H9 (cell line): ENCODE data around the gene GLS. TPM values are rescaled to one million over a fixed set of nuclear protein-coding genes. Genes with fewer than 3 reads are reported as not detected.

Experiments
- DNase-seq: peaks from one replicate; pipeline ENCODE4 v3.0.0-alpha.2; 2017
- H2AFZ ChIP-seq: one replicate; pipeline ENCODE4 v1.6.1; 2013; ENCODE audit warnings: mild to moderate bottlenecking, low read length, control low read depth, moderate library complexity
- H2AK5ac ChIP-seq: 2 replicates; pipeline ENCODE4 v1.6.1; 2013; ENCODE audit warnings: low read length, control low read depth, mixed read lengths; ENCODE audit not compliant: insufficient read length
- H2BK120ac ChIP-seq: one replicate; pipeline ENCODE4 v1.6.1; 2013; ENCODE audit warnings: low read depth, mild to moderate bottlenecking, low read length, control low read depth, inconsistent platforms; ENCODE audit not compliant: poor library complexity, severe bottlenecking
- H2BK12ac ChIP-seq: 2 replicates; pipeline ENCODE4 v1.6.1; 2013; ENCODE audit warnings: low read length, control low read depth, mixed read lengths, low read depth; ENCODE audit not compliant: insufficient read length
- H2BK15ac ChIP-seq: 2 replicates; pipeline ENCODE4 v1.6.1; 2013; ENCODE audit warnings: low read depth, low read length, control low read depth
- H2BK20ac ChIP-seq: one replicate; pipeline ENCODE4 v1.6.1; 2013; ENCODE audit warnings: low read depth, mild to moderate bottlenecking, low read length, control low read depth, inconsistent platforms; ENCODE audit not compliant: poor library complexity, severe bottlenecking
- H2BK5ac ChIP-seq: 2 replicates; pipeline ENCODE4 v1.6.1; 2013; ENCODE audit warnings: low read length, control low read depth, mixed read lengths; ENCODE audit not compliant: insufficient read length
- H3K14ac ChIP-seq: 2 replicates; pipeline ENCODE4 v1.6.1; 2013; ENCODE audit warnings: low read length, control low read depth; ENCODE audit not compliant: insufficient read depth
- H3K18ac ChIP-seq: 2 replicates; pipeline ENCODE4 v1.6.1; 2013; ENCODE audit warnings: low read depth, mild to moderate bottlenecking, mixed read lengths, low read length, control low read depth; ENCODE audit not compliant: insufficient read length
- H3K23ac ChIP-seq: 2 replicates; pipeline ENCODE4 v1.6.1; 2013; ENCODE audit warnings: low read length, control low read depth, mixed read lengths, low read depth; ENCODE audit not compliant: insufficient read length
- H3K23me2 ChIP-seq: 2 replicates; pipeline ENCODE4 v1.6.1; 2013; ENCODE audit warnings: low read depth, mild to moderate bottlenecking, mixed read lengths, low read length, control low read depth; ENCODE audit not compliant: insufficient read length, poor library complexity, severe bottlenecking
- H3K27ac ChIP-seq: 2 replicates; pipeline ENCODE4 v1.5.1; 2013; ENCODE audit warnings: low read length, control low read depth, mixed read lengths, low read depth; ENCODE audit not compliant: insufficient read length
- H3K27me3 ChIP-seq: 2 replicates; pipeline ENCODE4 v1.6.1; 2013; ENCODE audit warnings: low read length, control low read depth, inconsistent platforms; ENCODE audit not compliant: insufficient read depth
- H3K4ac ChIP-seq: 2 replicates; pipeline ENCODE4 v1.6.1; 2013; ENCODE audit warnings: low read depth, mild to moderate bottlenecking, control low read depth, inconsistent platforms, low read length, moderate library complexity
- H3K4me1 ChIP-seq: 2 replicates; pipeline ENCODE4 v1.6.1; 2013; ENCODE audit warnings: low read length, control low read depth, inconsistent platforms; ENCODE audit not compliant: insufficient read depth
- H3K4me2 ChIP-seq: 2 replicates; pipeline ENCODE4 v1.6.1; 2013; ENCODE audit warnings: low read length, control low read depth, mixed read lengths; ENCODE audit not compliant: insufficient read length, insufficient read depth
- H3K56ac ChIP-seq: 2 replicates; pipeline ENCODE4 v1.6.1; 2013; ENCODE audit warnings: low read depth, mild to moderate bottlenecking, mixed read lengths, low read length, control low read depth; ENCODE audit not compliant: insufficient read length
- H3K79me1 ChIP-seq: 2 replicates; pipeline ENCODE4 v1.6.1; 2013; ENCODE audit warnings: low read depth, mild to moderate bottlenecking, moderate library complexity, low read length, control low read depth, inconsistent platforms; ENCODE audit not compliant: insufficient read depth, poor library complexity, severe bottlenecking
- H3K79me2 ChIP-seq: 2 replicates; pipeline ENCODE4 v1.6.1; 2013; ENCODE audit warnings: low read length, control low read depth, inconsistent platforms; ENCODE audit not compliant: insufficient read depth
- H3K9ac ChIP-seq: 2 replicates; pipeline ENCODE4 v1.6.1; 2013; ENCODE audit warnings: low read length, control low read depth, mixed read lengths; ENCODE audit not compliant: insufficient read length; ENCODE audit errors: extremely low read depth
- H3K9me3 ChIP-seq: one replicate; pipeline ENCODE4 v1.6.1; 2013; ENCODE audit warnings: low read depth, low read length, inconsistent platforms; ENCODE audit not compliant: control insufficient read depth
- H3T11ph ChIP-seq: one replicate; pipeline ENCODE4 v1.6.1; 2013; ENCODE audit warnings: mild to moderate bottlenecking, low read length, control low read depth, inconsistent platforms
- H4K20me1 ChIP-seq: one replicate; pipeline ENCODE4 v1.6.1; 2013; ENCODE audit not compliant: control insufficient read depth, insufficient read length, insufficient read depth
- H4K5ac ChIP-seq: 2 replicates; pipeline ENCODE4 v1.6.1; 2013; ENCODE audit warnings: low read depth, mild to moderate bottlenecking, mixed read lengths, low read length, control low read depth; ENCODE audit not compliant: insufficient read length
- H4K8ac ChIP-seq: replicated peaks from 2 replicates; pipeline ENCODE4 v1.6.1; 2013; ENCODE audit warnings: low read length, control low read depth, mixed read lengths, low read depth; ENCODE audit not compliant: insufficient read length
- H4K91ac ChIP-seq: 2 replicates; pipeline ENCODE4 v1.6.1; 2013; ENCODE audit warnings: low read depth, mild to moderate bottlenecking, moderate library complexity, mixed read lengths, low read length, control low read depth; ENCODE audit not compliant: insufficient read length
- H3K27ac Mint-ChIP-seq, 3 experiments: 2 replicates in 2 of 3; 3 replicates in 1 of 3; pipeline ENCODE4 v1.8.0; 2020 to 2021; ENCODE audit warnings: mixed read lengths in 3 of 3, mild to moderate bottlenecking in 1 of 3, moderate library complexity in 1 of 3
- H3K27me3 Mint-ChIP-seq: 2 replicates; pipeline ENCODE4 v1.8.0; 2021; ENCODE audit warnings: low read depth, mild to moderate bottlenecking, moderate library complexity, mixed read lengths
- H3K36me3 Mint-ChIP-seq, 3 experiments: 2 replicates in 2 of 3; 3 replicates in 1 of 3; pipeline ENCODE4 v1.8.0; 2020 to 2021; ENCODE audit warnings: low read depth in 3 of 3, mixed read lengths in 3 of 3; ENCODE audit not compliant: insufficient read depth in 1 of 3
- H3K4me1 Mint-ChIP-seq, 2 experiments: 2 replicates each; pipeline ENCODE4 v1.8.0; 2020; ENCODE audit warnings: mixed read lengths in 2 of 2
- H3K4me3 Mint-ChIP-seq, 2 experiments: 2 replicates in 1 of 2; 3 replicates in 1 of 2; pipeline ENCODE4 v1.8.0; 2020 to 2021; ENCODE audit warnings: mild to moderate bottlenecking in 2 of 2, mixed read lengths in 2 of 2, moderate library complexity in 1 of 2
- H3K9me3 Mint-ChIP-seq, 2 experiments: 2 replicates in 1 of 2; 3 replicates in 1 of 2; pipeline ENCODE4 v1.8.0; 2020; ENCODE audit warnings: mild to moderate bottlenecking in 2 of 2, mixed read lengths in 2 of 2, moderate library complexity in 1 of 2
- WGBS: extraction: QIAGEN DNeasy Blood & Tissue Kit; methylation state at CpG from one replicate; pipeline ENCODE4 v1.1.7; 2013; ENCODE audit warnings: missing lambda C conversion rate, low lambda C conversion rate, mixed read lengths; ENCODE audit not compliant: insufficient read length; ENCODE audit errors: extremely low coverage; 5-methylcytosine and 5-hydroxymethylcytosine counted together
- total RNA-seq: library from RNA; stranded (reverse); gene quantifications from 2 replicates; pipeline ENCODE4 v1.2.1, GENCODE V29; 2021
- TF ChIP-seq, protein P1 (sequence below): fragments of 200-600 bp; sonication (generic); conservative IDR thresholded peaks from 3 replicates; pipeline ENCODE4 v1.8.0; 2021; ENCODE audit warnings: antibody characterized with exemption, mild to moderate bottlenecking

Gene GLS
- total RNA-seq, 1 experiment from 2014 or later: 69.3 TPM

DNA sequence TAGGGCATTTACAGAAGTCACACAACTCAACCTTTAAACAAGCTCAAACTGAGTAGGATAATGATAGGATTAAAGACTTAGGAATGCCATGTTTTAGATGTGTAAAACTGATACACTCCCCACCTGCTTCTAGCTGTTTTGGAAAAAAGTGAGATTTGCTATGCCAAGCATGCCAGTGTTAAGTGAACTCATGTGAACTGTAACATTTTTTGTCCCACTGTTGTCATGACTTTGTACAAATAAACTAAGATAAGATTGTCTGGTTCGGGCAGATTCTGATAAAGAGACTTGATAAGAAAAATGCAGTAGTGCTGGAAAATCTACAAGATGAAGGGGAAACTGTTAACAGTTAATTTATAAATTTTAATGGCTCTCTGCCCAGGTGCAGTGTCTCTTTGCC lies 66.5 kb downstream of the GLS start:
- TF ChIP-seq, protein P1, sequence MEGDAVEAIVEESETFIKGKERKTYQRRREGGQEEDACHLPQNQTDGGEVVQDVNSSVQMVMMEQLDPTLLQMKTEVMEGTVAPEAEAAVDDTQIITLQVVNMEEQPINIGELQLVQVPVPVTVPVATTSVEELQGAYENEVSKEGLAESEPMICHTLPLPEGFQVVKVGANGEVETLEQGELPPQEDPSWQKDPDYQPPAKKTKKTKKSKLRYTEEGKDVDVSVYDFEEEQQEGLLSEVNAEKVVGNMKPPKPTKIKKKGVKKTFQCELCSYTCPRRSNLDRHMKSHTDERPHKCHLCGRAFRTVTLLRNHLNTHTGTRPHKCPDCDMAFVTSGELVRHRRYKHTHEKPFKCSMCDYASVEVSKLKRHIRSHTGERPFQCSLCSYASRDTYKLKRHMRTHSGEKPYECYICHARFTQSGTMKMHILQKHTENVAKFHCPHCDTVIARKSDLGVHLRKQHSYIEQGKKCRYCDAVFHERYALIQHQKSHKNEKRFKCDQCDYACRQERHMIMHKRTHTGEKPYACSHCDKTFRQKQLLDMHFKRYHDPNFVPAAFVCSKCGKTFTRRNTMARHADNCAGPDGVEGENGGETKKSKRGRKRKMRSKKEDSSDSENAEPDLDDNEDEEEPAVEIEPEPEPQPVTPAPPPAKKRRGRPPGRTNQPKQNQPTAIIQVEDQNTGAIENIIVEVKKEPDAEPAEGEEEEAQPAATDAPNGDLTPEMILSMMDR: no peak
- no peaks in the 10 kb centered on the region; the same call in 1 of the 2 replicates for H3K4me1 ChIP-seq
- no peak overlapping the region for H3K4ac ChIP-seq
- no peak overlapping the region for H3K56ac ChIP-seq
- H3K23me2 ChIP-seq: no peaks in the 10 kb centered on the region
- H4K91ac ChIP-seq: no peak overlapping the region
- H3K4me2 ChIP-seq: no peak overlapping the region
- H2BK20ac ChIP-seq: no peak overlapping the region
- no peak overlapping the region for H3T11ph ChIP-seq
- DNase-seq: no peak
- Mint-ChIP-seq H3K36me3 (no peaks in the 10 kb centered on the region; a peak in 1 of 7 replicates), H3K27ac (no peak overlapping the region), H3K4me3 (no peak overlapping the region), H3K4me1 (peaks cover 8 to 9% of the 10 kb centered on the region in 2 experiments), H3K27me3 (no peaks in the 10 kb centered on the region), H3K9me3 (no peaks in the 10 kb centered on the region)
- no peak overlapping the region for H4K8ac ChIP-seq
- no CpG with 5 or more reads among the region's 1 CpG for WGBS
- H3K23ac ChIP-seq: no peak overlapping the region
- H3K27me3 ChIP-seq: no peaks in the 10 kb centered on the region
- H3K27ac ChIP-seq: no peak overlapping the region
- H2AFZ ChIP-seq: no peak overlapping the region
- H3K9me3 ChIP-seq: no peaks in the 10 kb centered on the region
- H2BK120ac ChIP-seq: no peak overlapping the region
- H3K79me1 ChIP-seq: no peaks in the 10 kb centered on the region
- H3K18ac ChIP-seq: no peak overlapping the region
- H4K20me1 ChIP-seq: no peaks in the 10 kb centered on the region
- no peak overlapping the region for H2BK12ac ChIP-seq
- H2AK5ac ChIP-seq: no peak overlapping the region
- no peak overlapping the region for H3K14ac ChIP-seq
- H3K9ac ChIP-seq: no peak overlapping the region
- H3K79me2 ChIP-seq: no peaks in the 10 kb centered on the region
- H2BK5ac ChIP-seq: no peak overlapping the region
- no peak overlapping the region for H2BK15ac ChIP-seq
- H4K5ac ChIP-seq: no peak overlapping the region
